ENCODE measurements around the gene PPT2. TPM values are rescaled to one million over a fixed set of nuclear protein-coding genes. Genes with fewer than 3 reads are reported as not detected.

The PPT2 gene
- total and polyA plus RNA-seq, 2 of the 13 experiments (the other 11 are each of a cell fraction or from before 2014, with no cell fraction given), result 39.2 to 61.8 TPM

DNA sequence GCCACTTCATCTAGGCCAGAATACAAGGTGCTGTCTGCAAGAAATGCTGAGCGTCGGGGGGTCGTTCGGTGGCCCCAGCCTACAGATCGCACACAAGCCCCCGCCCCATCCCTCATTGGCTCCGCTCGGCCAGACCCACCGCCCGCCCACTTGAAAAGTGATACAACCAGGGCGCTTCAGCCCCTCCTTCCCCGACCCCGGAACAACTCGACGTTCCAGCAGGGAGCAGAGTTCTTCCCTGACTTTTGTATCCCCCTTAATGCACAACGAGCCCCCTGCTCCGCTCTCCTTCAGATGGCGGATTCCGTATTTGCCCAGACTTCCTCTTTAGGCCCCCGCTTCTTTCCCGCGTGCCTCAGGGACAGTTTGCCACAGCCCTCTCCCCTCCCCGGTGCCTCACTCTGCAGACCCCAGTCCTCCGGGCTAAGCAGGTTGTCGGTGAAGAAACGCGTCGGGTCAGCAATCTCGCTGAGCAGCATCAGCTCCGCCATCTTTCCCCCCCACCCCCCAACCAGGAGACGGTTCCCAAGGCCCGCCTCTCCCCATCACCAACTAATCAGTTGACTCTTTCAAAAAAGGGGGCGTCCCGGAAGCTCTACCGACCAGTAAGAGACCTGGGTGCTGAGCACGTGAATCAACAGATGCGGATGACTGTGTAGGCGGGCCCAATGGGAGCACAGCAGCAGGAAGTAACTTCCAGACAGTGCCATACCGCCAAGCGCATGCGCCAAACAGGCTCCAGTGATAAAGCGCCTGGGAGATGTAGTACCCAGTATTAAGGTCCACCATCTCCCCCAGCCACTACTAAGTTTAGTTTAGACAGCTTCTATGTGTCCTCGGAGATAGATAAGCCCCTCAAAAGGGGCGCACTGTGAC is 26.0 kb upstream of the PPT2 start, which contains the start of gene ATF6B (continued):
- TF ChIP-seq, protein P1, sequence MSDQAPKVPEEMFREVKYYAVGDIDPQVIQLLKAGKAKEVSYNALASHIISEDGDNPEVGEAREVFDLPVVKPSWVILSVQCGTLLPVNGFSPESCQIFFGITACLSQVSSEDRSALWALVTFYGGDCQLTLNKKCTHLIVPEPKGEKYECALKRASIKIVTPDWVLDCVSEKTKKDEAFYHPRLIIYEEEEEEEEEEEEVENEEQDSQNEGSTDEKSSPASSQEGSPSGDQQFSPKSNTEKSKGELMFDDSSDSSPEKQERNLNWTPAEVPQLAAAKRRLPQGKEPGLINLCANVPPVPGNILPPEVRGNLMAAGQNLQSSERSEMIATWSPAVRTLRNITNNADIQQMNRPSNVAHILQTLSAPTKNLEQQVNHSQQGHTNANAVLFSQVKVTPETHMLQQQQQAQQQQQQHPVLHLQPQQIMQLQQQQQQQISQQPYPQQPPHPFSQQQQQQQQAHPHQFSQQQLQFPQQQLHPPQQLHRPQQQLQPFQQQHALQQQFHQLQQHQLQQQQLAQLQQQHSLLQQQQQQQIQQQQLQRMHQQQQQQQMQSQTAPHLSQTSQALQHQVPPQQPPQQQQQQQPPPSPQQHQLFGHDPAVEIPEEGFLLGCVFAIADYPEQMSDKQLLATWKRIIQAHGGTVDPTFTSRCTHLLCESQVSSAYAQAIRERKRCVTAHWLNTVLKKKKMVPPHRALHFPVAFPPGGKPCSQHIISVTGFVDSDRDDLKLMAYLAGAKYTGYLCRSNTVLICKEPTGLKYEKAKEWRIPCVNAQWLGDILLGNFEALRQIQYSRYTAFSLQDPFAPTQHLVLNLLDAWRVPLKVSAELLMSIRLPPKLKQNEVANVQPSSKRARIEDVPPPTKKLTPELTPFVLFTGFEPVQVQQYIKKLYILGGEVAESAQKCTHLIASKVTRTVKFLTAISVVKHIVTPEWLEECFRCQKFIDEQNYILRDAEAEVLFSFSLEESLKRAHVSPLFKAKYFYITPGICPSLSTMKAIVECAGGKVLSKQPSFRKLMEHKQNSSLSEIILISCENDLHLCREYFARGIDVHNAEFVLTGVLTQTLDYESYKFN (CRISPR knock-in tag; conservative IDR thresholded peaks at IDR 0.05), result peak; percentile 51; the same call in 1 of the 2 replicates
- TF ChIP-seq MIXL1 (CRISPR knock-in tag; IDR thresholded peaks at IDR 0.05) (0 out of 2 replicates have a peak, but pooled peaks have one; percentile 11), ZNF788 (CRISPR knock-in tag; IDR thresholded peaks at IDR 0.05; ENCODE audit: borderline replicate concordance) (peak; percentile 59; the same call in 1 of the 2 replicates), ASH2L (IDR thresholded peaks at IDR 0.05; ENCODE audit: insufficient read length, low read depth, low read length) (peak; percentile 89), GTF3A (CRISPR knock-in tag; conservative IDR thresholded peaks at IDR 0.05) (no peak), FOXC1 (CRISPR knock-in tag; IDR thresholded peaks at IDR 0.05; ENCODE audit: borderline replicate concordance) (no peak; the same call in 1 of the 2 replicates), CCDC6 (CRISPR knock-in tag; IDR thresholded peaks at IDR 0.05) (0 out of 2 replicates have a peak, but pooled peaks have one; percentile 52), ZNF282 (IDR thresholded peaks at IDR 0.05; ENCODE audit: partially characterized antibody) (no peak), SOX6 (IDR thresholded peaks at IDR 0.05) (no peak), SOX6 (CRISPR knock-in tag; IDR thresholded peaks at IDR 0.05) (no peak), ZNF383 (CRISPR knock-in tag; IDR thresholded peaks at IDR 0.05; ENCODE audit: borderline replicate concordance) (no peak), POLR2A (IDR thresholded peaks at IDR 0.05; ENCODE audit: insufficient read depth in 1 of 2, low read depth in 2 of 2, low read length in 2 of 2) (peak; percentile 68 to 69), HDAC1 (CRISPR knock-in tag; IDR thresholded peaks at IDR 0.05) (peak; percentile 84), ELF3 (CRISPR knock-in tag; IDR thresholded peaks at IDR 0.05) (peak; percentile 82), REL (CRISPR knock-in tag; conservative IDR thresholded peaks at IDR 0.05) (peak; percentile 65; the same call in 1 of the 2 replicates)
- TF ChIP-seq, protein P2, sequence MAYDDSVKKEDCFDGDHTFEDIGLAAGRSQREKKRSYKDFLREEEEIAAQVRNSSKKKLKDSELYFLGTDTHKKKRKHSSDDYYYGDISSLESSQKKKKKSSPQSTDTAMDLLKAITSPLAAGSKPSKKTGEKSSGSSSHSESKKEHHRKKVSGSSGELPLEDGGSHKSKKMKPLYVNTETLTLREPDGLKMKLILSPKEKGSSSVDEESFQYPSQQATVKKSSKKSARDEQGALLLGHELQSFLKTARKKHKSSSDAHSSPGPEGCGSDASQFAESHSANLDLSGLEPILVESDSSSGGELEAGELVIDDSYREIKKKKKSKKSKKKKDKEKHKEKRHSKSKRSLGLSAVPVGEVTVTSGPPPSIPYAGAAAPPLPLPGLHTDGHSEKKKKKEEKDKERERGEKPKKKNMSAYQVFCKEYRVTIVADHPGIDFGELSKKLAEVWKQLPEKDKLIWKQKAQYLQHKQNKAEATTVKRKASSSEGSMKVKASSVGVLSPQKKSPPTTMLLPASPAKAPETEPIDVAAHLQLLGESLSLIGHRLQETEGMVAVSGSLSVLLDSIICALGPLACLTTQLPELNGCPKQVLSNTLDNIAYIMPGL (CRISPR knock-in tag; IDR thresholded peaks at IDR 0.05; ENCODE audit: borderline replicate concordance in 1 of 2, low read depth in 1 of 2), result peak; percentile 43 to 72; a peak in 3 of 4 replicates
- TF ChIP-seq, protein P3, sequence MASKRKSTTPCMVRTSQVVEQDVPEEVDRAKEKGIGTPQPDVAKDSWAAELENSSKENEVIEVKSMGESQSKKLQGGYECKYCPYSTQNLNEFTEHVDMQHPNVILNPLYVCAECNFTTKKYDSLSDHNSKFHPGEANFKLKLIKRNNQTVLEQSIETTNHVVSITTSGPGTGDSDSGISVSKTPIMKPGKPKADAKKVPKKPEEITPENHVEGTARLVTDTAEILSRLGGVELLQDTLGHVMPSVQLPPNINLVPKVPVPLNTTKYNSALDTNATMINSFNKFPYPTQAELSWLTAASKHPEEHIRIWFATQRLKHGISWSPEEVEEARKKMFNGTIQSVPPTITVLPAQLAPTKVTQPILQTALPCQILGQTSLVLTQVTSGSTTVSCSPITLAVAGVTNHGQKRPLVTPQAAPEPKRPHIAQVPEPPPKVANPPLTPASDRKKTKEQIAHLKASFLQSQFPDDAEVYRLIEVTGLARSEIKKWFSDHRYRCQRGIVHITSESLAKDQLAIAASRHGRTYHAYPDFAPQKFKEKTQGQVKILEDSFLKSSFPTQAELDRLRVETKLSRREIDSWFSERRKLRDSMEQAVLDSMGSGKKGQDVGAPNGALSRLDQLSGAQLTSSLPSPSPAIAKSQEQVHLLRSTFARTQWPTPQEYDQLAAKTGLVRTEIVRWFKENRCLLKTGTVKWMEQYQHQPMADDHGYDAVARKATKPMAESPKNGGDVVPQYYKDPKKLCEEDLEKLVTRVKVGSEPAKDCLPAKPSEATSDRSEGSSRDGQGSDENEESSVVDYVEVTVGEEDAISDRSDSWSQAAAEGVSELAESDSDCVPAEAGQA (IDR thresholded peaks at IDR 0.05; ENCODE audit: low read depth), result 0 out of 2 replicates have a peak, but pooled peaks have one; percentile 31
- TF ChIP-seq, protein P3 (CRISPR knock-in tag; IDR thresholded peaks at IDR 0.05; ENCODE audit: borderline replicate concordance), result no peak
